HG03469 (cell line): ENCODE data around the gene NAMPT.
"Not testable (repeated sequence)": the region's sequence is repeated elsewhere in the genome, so short reads cannot be mapped to it uniquely, and the experiment has no call there.

Experiments
- ATAC-seq: cut with Tn5 transposase; IDR thresholded peaks from one replicate; pipeline ENCODE4 v1.9.1; 2021; ENCODE audit warnings: mild to moderate bottlenecking, moderate library complexity, moderate number of reproducible peaks; ENCODE audit not compliant: unreplicated experiment

NAMPT gene

GRCh38 chr7:106238830-106239229, 46.0 kb downstream of the NAMPT start:
- no peak for ATAC-seq

- no peak for ATAC-seq
Measured at GRCh38 chr7:106236065-106236464, 48.7 kb downstream of the NAMPT start.

- ATAC-seq: no peak
Measured at GRCh38 chr7:106234425-106234824, 50.4 kb downstream of the NAMPT start.

GRCh38 chr7:106231856-106232490, 52.8 kb downstream of the NAMPT start:
- no peak for ATAC-seq

- no peak for ATAC-seq
Measured at GRCh38 chr7:106225856-106226255, 58.9 kb downstream of the NAMPT start.

- ATAC-seq: no peak
Measured at GRCh38 chr7:106224797-106225196, 60.0 kb downstream of the NAMPT start.

GRCh38 chr7:106223156-106223555, 61.6 kb downstream of the NAMPT start:
- ATAC-seq: no peak

GRCh38 chr7:106222545-106222944, 62.2 kb downstream of the NAMPT start:
- no peak for ATAC-seq

GRCh38 chr7:106220307-106220706, 64.5 kb downstream of the NAMPT start:
- ATAC-seq: no peak

- no peak for ATAC-seq
Measured at GRCh38 chr7:106219170-106219569, 65.6 kb downstream of the NAMPT start.

- ATAC-seq: no peak
Measured at GRCh38 chr7:106218546-106218945, 66.2 kb downstream of the NAMPT start.

- ATAC-seq: no peak
Measured at GRCh38 chr7:106216923-106217542, 67.8 kb downstream of the NAMPT start.

GRCh38 chr7:106216517-106216922, 68.3 kb downstream of the NAMPT start:
- no peak for ATAC-seq

- ATAC-seq: no peak
Measured at GRCh38 chr7:106215868-106216516, 68.8 kb downstream of the NAMPT start.

GRCh38 chr7:106208944-106209343, 75.8 kb downstream of the NAMPT start:
- ATAC-seq: not testable (repeated sequence)

- ATAC-seq: no peak
Measured at GRCh38 chr7:106206826-106207541, 77.8 kb downstream of the NAMPT start.

GRCh38 chr7:106205621-106206222, 79.1 kb downstream of the NAMPT start:
- ATAC-seq: no peak

GRCh38 chr7:106203473-106203872, 81.3 kb downstream of the NAMPT start:
- no peak for ATAC-seq

GRCh38 chr7:106201164-106201563, 83.6 kb downstream of the NAMPT start:
- no peak for ATAC-seq

- ATAC-seq: no peak
Measured at GRCh38 chr7:106199813-106200364, 84.9 kb downstream of the NAMPT start.

GRCh38 chr7:106199024-106199423, 85.8 kb downstream of the NAMPT start:
- no peak for ATAC-seq
